K562 (cell line): ENCODE data around the gene HAX1. TPM values are rescaled to one million over a fixed set of nuclear protein-coding genes. Genes with fewer than 3 reads are reported as not detected.

Experiments used
- ARID2 ChIP-seq: fragments of 450-650 bp; IDR thresholded peaks from 2 replicates; pipeline ENCODE4 v1.6.1; 2017; ENCODE audit warnings: antibody characterized with exemption, mild to moderate bottlenecking
- CAMTA2 ChIP-seq: fragments of 250-450 bp; sonication (Bioruptor Pico); conservative IDR thresholded peaks from 2 replicates; pipeline ENCODE4 v1.5.1; 2022
- E4F1 ChIP-seq: fragments of 250-450 bp; sonication (Bioruptor Pico); IDR thresholded peaks from 2 replicates; pipeline ENCODE4 v1.5.0; 2021; ENCODE audit warnings: mild to moderate bottlenecking, borderline replicate concordance
- MAFG ChIP-seq: fragments of 450-650 bp; conservative IDR thresholded peaks from 2 replicates; pipeline ENCODE4 v1.6.1; 2016; ENCODE audit warnings: missing genetic modification characterization, missing compliant biosample characterization
- MYNN ChIP-seq, 2 experiments: sonication (generic); formaldehyde crosslinking in 1 of 2; IDR thresholded peaks; 2 replicates each; pipeline versions ENCODE4 v1.5.0 to v1.6.1; 2016 to 2020; ENCODE audit warnings: antibody characterized with exemption in 1 of 2, missing genetic modification reagents in 1 of 2
- NCOR1 ChIP-seq: fragments of 450-650 bp; IDR thresholded peaks from 2 replicates; pipeline ENCODE4 v1.6.1; 2016; ENCODE audit warnings: mild to moderate bottlenecking, moderate library complexity
- NR3C1 ChIP-seq: sonication (generic); formaldehyde crosslinking; IDR thresholded peaks from 2 replicates; pipeline ENCODE4 v1.8.1; 2022; ENCODE audit warnings: missing genetic modification reagents
- NRF1 ChIP-seq, 2 experiments: fragments of 450-650 bp; IDR thresholded peaks in 1 of 2; conservative IDR thresholded peaks in 1 of 2; 2 replicates each; pipeline ENCODE4 v1.6.1; 2014; ENCODE audit warnings: mild to moderate bottlenecking in 2 of 2
- RBM39 ChIP-seq: fragments of 200-400 bp; formaldehyde crosslinking; optimal IDR thresholded peaks from 2 replicates; pipeline ENCODE3; 2018; ENCODE audit warnings: low read depth, low read length
- SETDB1 ChIP-seq: IDR thresholded peaks from one replicate; pipeline ENCODE4 v1.6.1; 2012; ENCODE audit warnings: low read length, control low read depth, inconsistent platforms
- SIN3A ChIP-seq, 2 experiments: fragments of 150-350 bp in 1 of 2; IDR thresholded peaks; 2 replicates each; pipeline ENCODE4 v1.6.1; 2011 to 2016; ENCODE audit warnings: borderline replicate concordance in 2 of 2, low read depth in 2 of 2, low read length in 2 of 2, mild to moderate bottlenecking in 2 of 2, moderate library complexity in 2 of 2; ENCODE audit not compliant: control insufficient read depth in 1 of 2
- SMAD3 ChIP-seq: fragments of 450-650 bp; formaldehyde crosslinking; conservative IDR thresholded peaks from 2 replicates; pipeline ENCODE4 v1.4.0; 2020; ENCODE audit warnings: mild to moderate bottlenecking
- SMC3 ChIP-seq: conservative IDR thresholded peaks from 2 replicates; pipeline ENCODE4 v1.6.1; 2011; ENCODE audit warnings: low read depth, low read length, improper control_type of control experiment; ENCODE audit not compliant: insufficient read depth
- SREBF2 ChIP-seq: sonication (generic); formaldehyde crosslinking; IDR thresholded peaks from 2 replicates; pipeline ENCODE4 v1.4.0; 2020; ENCODE audit warnings: mild to moderate bottlenecking, missing genetic modification reagents
- TAF15 ChIP-seq: fragments of 200-400 bp; formaldehyde crosslinking; IDR thresholded peaks from 2 replicates; pipeline ENCODE4 v1.6.1; 2017; ENCODE audit warnings: mild to moderate bottlenecking, low read depth, low read length, moderate library complexity
- TFAP4 ChIP-seq: sonication (generic); formaldehyde crosslinking; IDR thresholded peaks from 2 replicates; pipeline ENCODE4 v1.8.0; 2022; ENCODE audit warnings: missing genetic modification reagents, mild to moderate bottlenecking, moderate library complexity, borderline replicate concordance
- TOE1 ChIP-seq, 2 experiments: fragments of 450-650 bp in 1 of 2; sonication (generic) in 1 of 2; formaldehyde crosslinking in 1 of 2; IDR thresholded peaks; 2 replicates each; pipeline versions ENCODE4 v1.7.1 to v1.8.0; 2016 to 2022; ENCODE audit warnings: borderline replicate concordance in 2 of 2, mild to moderate bottlenecking in 2 of 2, antibody characterized with exemption in 1 of 2, inconsistent platforms in 1 of 2, low read depth in 1 of 2, missing genetic modification reagents in 1 of 2, moderate library complexity in 1 of 2
- YBX1 ChIP-seq: fragments of 450-650 bp; IDR thresholded peaks from 2 replicates; pipeline ENCODE4 v1.7.1; 2016; ENCODE audit warnings: mild to moderate bottlenecking
- ZFP36 ChIP-seq: fragments of 150-350 bp; IDR thresholded peaks from 2 replicates; pipeline ENCODE4 v1.6.1; 2018; ENCODE audit warnings: low read length, low read depth; ENCODE audit not compliant: partially characterized antibody
- ZNF263 ChIP-seq: sonication (generic); formaldehyde crosslinking; IDR thresholded peaks from 2 replicates; pipeline ENCODE4 v1.8.0; 2022; ENCODE audit warnings: mild to moderate bottlenecking, missing genetic modification reagents, borderline replicate concordance
- ZNF507 ChIP-seq: conservative IDR thresholded peaks from 2 replicates; pipeline ENCODE4 v1.6.1; 2017; ENCODE audit warnings: missing genetic modification characterization, missing compliant biosample characterization
- ZNF740 ChIP-seq, 3 experiments: fragments of 200-800 bp in 1 of 3; sonication (Bioruptor generic) in 1 of 3; sonication (generic) in 1 of 3; formaldehyde crosslinking in 1 of 3; IDR thresholded peaks; 2 replicates each; pipeline versions ENCODE4 v1.6.1 to v1.8.0; 2016 to 2022; ENCODE audit warnings: mild to moderate bottlenecking in 2 of 3, missing compliant biosample characterization in 2 of 3, missing genetic modification characterization in 2 of 3, missing genetic modification reagents in 1 of 3
- polyA plus RNA-seq, 8 experiments: library from polyadenylated mRNA; depleted of rRNA in 4 of 8; stranded (reverse) in 5 of 8; unstranded in 3 of 8; fragments of >200 nt; fragmentation: Nextera tagmentation in 2 of 8; fragmentation: Illumina TruSeq in 1 of 8; extraction: Ambion mirVana in 2 of 8; extraction: Trizol in 1 of 8; gene quantifications; 2 replicates each; pipeline versions ENCODE4 v1.2.1 to v1.2.3, GENCODE V29; 2011 to 2014; ENCODE audit warnings: inconsistent platforms in 1 of 8, missing spikeins in 1 of 8
- total RNA-seq, 7 experiments: library from RNA; depleted of rRNA in 6 of 7; stranded (reverse); fragments of >200 nt in 6 of 7; fragmentation: Illumina TruSeq in 2 of 7; extraction: Trizol in 2 of 7; gene quantifications; 2 replicates each; pipeline versions ENCODE4 v1.2.1 to v1.2.3, GENCODE V29; 2011 to 2021; ENCODE audit warnings: low replicate concordance in 1 of 7

Gene HAX1
- total and polyA plus RNA-seq, 9 of the 15 experiments (the other 6 are each of a cell fraction or from before 2014, with no cell fraction given), result 143 to 492 (median 234) TPM

- no peak for TF ChIP-seq MAFG (tag)
- TF ChIP-seq NRF1 (conservative IDR thresholded peaks at IDR 0.05 in 1 of 2, IDR thresholded peaks at IDR 0.05 in 1 of 2), result peak; percentile 73 to 76
- TF ChIP-seq MYNN (IDR thresholded peaks at IDR 0.05), result peak; percentile 85
- no peak for TF ChIP-seq MYNN (CRISPR knock-in tag; IDR thresholded peaks at IDR 0.05)
- TF ChIP-seq NCOR1, result peak; percentile 58
- no peak for TF ChIP-seq NR3C1 (CRISPR knock-in tag)
- no peak for TF ChIP-seq CAMTA2 (CRISPR knock-in tag)
- 0 out of 2 replicates have a peak, but pooled peaks have one; percentile 13 for TF ChIP-seq ZNF740 (CRISPR knock-in tag; IDR thresholded peaks at IDR 0.05)
- TF ChIP-seq ZNF740 (tag; IDR thresholded peaks at IDR 0.05), result peak in 1 of 2 experiments; percentile 29; a peak in 1 of 4 replicates
- no peak for TF ChIP-seq SETDB1
- 0 out of 2 replicates have a peak, but pooled peaks have one; percentile 56 for TF ChIP-seq TOE1 (IDR thresholded peaks at IDR 0.05; ENCODE audit: borderline replicate concordance)
- TF ChIP-seq TOE1 (CRISPR knock-in tag; IDR thresholded peaks at IDR 0.05; ENCODE audit: borderline replicate concordance, low read depth), result no peak
- no peak for TF ChIP-seq RBM39
- TF ChIP-seq ZNF507 (tag), result no peak
- 0 out of 2 replicates have a peak, but pooled peaks have one; percentile 40 for TF ChIP-seq SMC3
- TF ChIP-seq ZFP36, result no peak
- TF ChIP-seq TFAP4 (CRISPR knock-in tag), result peak; percentile 64; the same call in 1 of the 2 replicates
- TF ChIP-seq SMAD3, result no peak
- TF ChIP-seq SIN3A (IDR thresholded peaks at IDR 0.05; ENCODE audit: borderline replicate concordance in 2 of 2, control insufficient read depth in 1 of 2, low read depth in 2 of 2, low read length in 2 of 2), result peak in 1 of 2 experiments; percentile 6; a peak in 1 of 4 replicates
- TF ChIP-seq ARID2, result no peak
- TF ChIP-seq E4F1 (CRISPR knock-in tag), result no peak
- no peak for TF ChIP-seq SREBF2 (CRISPR knock-in tag)
- TF ChIP-seq YBX1, result no peak
- TF ChIP-seq ZNF263 (CRISPR knock-in tag), result 0 out of 2 replicates have a peak, but pooled peaks have one; percentile 49
- TF ChIP-seq TAF15, result no peak
Observed at GRCh38 chr1:154324669-154325582, 52.5 kb downstream of the HAX1 start, which contains the start of gene ATP8B2 (continued).
